ENCODE measurements around the gene TPI1. TPM values are rescaled to one million over a fixed set of nuclear protein-coding genes. Genes with fewer than 3 reads are reported as not detected.

Gene TPI1
- total and polyA plus RNA-seq, 2 of the 8 experiments (the other 6 are each of a cell fraction or from before 2014, with no cell fraction given): 910 to 3,018 TPM

GRCh38 chr12:6818645-6819044 is 48.7 kb upstream of the TPI1 start:
- peak overlapping the region; percentile 75; the same call in 1 of the 2 replicates for H2BK20ac ChIP-seq (ENCODE audit: low read length)
- no peak overlapping the region for H4K5ac ChIP-seq (ENCODE audit: insufficient read length, low read depth, low read length)
- no peak overlapping the region for H3K4ac ChIP-seq (replicated peaks; ENCODE audit: insufficient read length, low read depth, low read length)
- no peaks in the 10 kb centered on the region; the same call in 1 of the 2 replicates for H3K79me1 ChIP-seq (ENCODE audit: low read depth, low read length)
- POLR2A ChIA-PET (ENCODE audit: partially characterized antibody): interaction anchor here (1.1 to 27.1 kb wide), 10 partner anchors 10 to 71 kb away, joined by 3 to 388 read pairs (median 4); partner anchors contain the start of genes CDCA3, GNB3, P3H3 and PTMS
- no peak overlapping the region for H3K14ac ChIP-seq (ENCODE audit: insufficient read length)
- H3K56ac ChIP-seq (replicated peaks; ENCODE audit: insufficient read length, low read depth, low read length): no peak overlapping the region
- DNase-seq (ENCODE audit: low read depth in 1 of 2, low spot score in 2 of 2) (no peak), FAIRE-seq (no peak)
- H2BK12ac ChIP-seq (ENCODE audit: low read depth, low read length): peak overlapping the region; percentile 84; the same call in 1 of the 2 replicates
- peaks cover 20% of the 10 kb centered on the region for H3K23me2 ChIP-seq (ENCODE audit: low read depth, low read length)
- no peak overlapping the region for H2AFZ ChIP-seq (ENCODE audit: low read length)
- no peaks in the 10 kb centered on the region; a peak in 1 of 8 replicates for H3K36me3 ChIP-seq (ENCODE audit: control insufficient read depth in 2 of 4, insufficient read depth in 4 of 4, low read length in 3 of 4)
- H3K23ac ChIP-seq (ENCODE audit: insufficient read length): no peak overlapping the region
- peaks cover 4 to 50% (median 27%) of the 10 kb centered on the region in 4 experiments for H3K4me1 ChIP-seq (replicated peaks in 1 of 4; ENCODE audit: control insufficient read depth in 3 of 4, insufficient read depth in 4 of 4, low read length in 3 of 4)
- no peak for TF ChIP-seq TAF1 (IDR thresholded peaks at IDR 0.05; ENCODE audit: low read depth, low read length)
- no peak overlapping the region for H3K9ac ChIP-seq (replicated peaks in 1 of 4; ENCODE audit: extremely low read depth in 1 of 4, low read depth in 3 of 4, low read length in 3 of 4)
- H2BK15ac ChIP-seq (ENCODE audit: low read length): peak overlapping the region; percentile 89; the same call in 1 of the 2 replicates
- H3K4me2 ChIP-seq (ENCODE audit: insufficient read depth in 1 of 2, low read depth in 2 of 2, low read length in 2 of 2): peak overlapping the region; percentile 53 to 94
- H2AK5ac ChIP-seq (ENCODE audit: low read depth, low read length): no peak overlapping the region
- H3K4me3 ChIP-seq (ENCODE audit: extremely low read depth in 1 of 4, insufficient read depth in 2 of 4, low read depth in 3 of 4, low read length in 4 of 4): peak overlapping the region in 3 of 4 experiments; percentile 27 to 46 (median 27); a peak in 4 of 8 replicates
- H3K79me2 ChIP-seq (ENCODE audit: control insufficient read depth in 1 of 2, insufficient read depth in 2 of 2, low read length in 2 of 2): no peaks in the 10 kb centered on the region
- peak overlapping the region; percentile 60; the same call in 1 of the 2 replicates for H2BK5ac ChIP-seq (ENCODE audit: low read depth, low read length)
- no peak overlapping the region; the same call in 1 of the 2 replicates for H4K8ac ChIP-seq (ENCODE audit: extremely low read depth, insufficient read depth, low read length)
- 67% methylated on average over 5 of the region's 5 CpGs; no CpG with 5 or more reads in 1 of the 2 experiments for WGBS, 2 experiments (ENCODE audit: extremely low coverage in 1 of 2, insufficient coverage in 1 of 2, insufficient read length in 1 of 2, insufficient replicate concordance in 2 of 2, low coverage in 1 of 2, low lambda C conversion rate in 2 of 2, missing lambda C conversion rate in 1 of 2)
- peaks cover 0 to 2% of the 10 kb centered on the region in 2 experiments; a peak in 1 of 4 replicates for H3K9me3 ChIP-seq (ENCODE audit: insufficient read depth in 2 of 2, low read depth in 1 of 2, low read length in 1 of 2)
- H4K91ac ChIP-seq (replicated peaks; ENCODE audit: insufficient read length, low read length): peak overlapping the region; percentile 45
- no peak overlapping the region for H3K27ac ChIP-seq (ENCODE audit: low read depth, low read length)
- CTCF ChIA-PET (ENCODE audit: partially characterized antibody): interaction anchor here (1.4 to 23.7 kb wide), 4 partner anchors 24 to 65 kb away, joined by 4 to 532 read pairs (median 150); partner anchors contain the start of genes CD4, LAG3, MLF2 and PTMS
- H2BK120ac ChIP-seq (replicated peaks; ENCODE audit: low read depth, low read length): no peak overlapping the region
- H4K20me1 ChIP-seq (replicated peaks in 1 of 2; ENCODE audit: control insufficient read depth in 1 of 2, insufficient read depth in 2 of 2, low read length in 2 of 2): peaks cover 0 to 6% of the 10 kb centered on the region in 2 experiments
- peak overlapping the region; percentile 80; the same call in 1 of the 2 replicates for H3K18ac ChIP-seq (ENCODE audit: extremely low read depth, low read length)
- H3K27me3 ChIP-seq (replicated peaks in 1 of 4; ENCODE audit: control insufficient read depth in 3 of 4, extremely low read depth in 1 of 4, insufficient read depth in 3 of 4, low read length in 3 of 4): peaks cover 0 to 6% (median 1%) of the 10 kb centered on the region in 4 experiments; a peak in 4 of 7 replicates

All from H1 (cell line).